Jurkat, Clone E6-1 (cell line): ENCODE results near the gene SLC4A4.

Source experiments
- DNase-seq: peaks from one replicate; pipeline ENCODE4 v3.0.0-alpha.2; 2011; ENCODE audit warnings: low read depth, low spot score
- H3K4me3 ChIP-seq: 2 replicates; pipeline ENCODE4 v1.5.1; 2011; ENCODE audit warnings: mild to moderate bottlenecking, low read length, control low read depth, moderate library complexity

Gene SLC4A4

GRCh38 chr4:71564775-71565174 lies 226.0 kb downstream of the SLC4A4 start:
- H3K4me3 ChIP-seq: no peak overlapping the region
- no peak for DNase-seq

GRCh38 chr4:71566856-71567255 lies 228.0 kb downstream of the SLC4A4 start:
- DNase-seq: no peak
- no peak overlapping the region for H3K4me3 ChIP-seq

- no peak for DNase-seq
- H3K4me3 ChIP-seq: no peak overlapping the region
These were observed 229.3 kb downstream of the SLC4A4 start for GRCh38 chr4:71568131-71568530.

- DNase-seq: no peak
These were observed 231.7 kb downstream of the SLC4A4 start for GRCh38 chr4:71570492-71570891.

GRCh38 chr4:71571346-71571745 lies 232.5 kb downstream of the SLC4A4 start:
- no peak for DNase-seq
- H3K4me3 ChIP-seq: no peak overlapping the region

More at GRCh38 chr4:71570492-71570891, 231.7 kb downstream of the SLC4A4 start:
- H3K4me3 ChIP-seq: no peak overlapping the region

- H3K4me3 ChIP-seq: no peak overlapping the region
- no peak for DNase-seq
These were observed 245.2 kb downstream of the SLC4A4 start for GRCh38 chr4:71583971-71584370.

- H3K4me3 ChIP-seq: no peak overlapping the region
- no peak for DNase-seq
These were observed 245.8 kb downstream of the SLC4A4 start for GRCh38 chr4:71584585-71584984.

- no peak overlapping the region for H3K4me3 ChIP-seq
- no peak for DNase-seq
These were observed 247.4 kb downstream of the SLC4A4 start for GRCh38 chr4:71586087-71586763.

GRCh38 chr4:71587995-71588394 lies 249.2 kb downstream of the SLC4A4 start:
- no peak for DNase-seq

GRCh38 chr4:71592793-71593192 lies 254.0 kb downstream of the SLC4A4 start:
- no peak overlapping the region for H3K4me3 ChIP-seq
- no peak for DNase-seq

More at GRCh38 chr4:71587995-71588394, 249.2 kb downstream of the SLC4A4 start:
- H3K4me3 ChIP-seq: no peak overlapping the region

- no peak overlapping the region for H3K4me3 ChIP-seq
- DNase-seq: no peak
These were observed 254.5 kb downstream of the SLC4A4 start for GRCh38 chr4:71593311-71593710.

GRCh38 chr4:71595576-71596108 lies 256.8 kb downstream of the SLC4A4 start:
- no peak overlapping the region for H3K4me3 ChIP-seq
- DNase-seq: no peak

GRCh38 chr4:71599578-71599977 lies 260.8 kb downstream of the SLC4A4 start:
- H3K4me3 ChIP-seq: no peak overlapping the region
- no peak for DNase-seq

- no peak for DNase-seq
- H3K4me3 ChIP-seq: no peak overlapping the region
These were observed 263.6 kb downstream of the SLC4A4 start for GRCh38 chr4:71602289-71602900.

GRCh38 chr4:71604785-71605184 lies 266.0 kb downstream of the SLC4A4 start:
- no peak for DNase-seq
- H3K4me3 ChIP-seq: no peak overlapping the region

- DNase-seq: no peak
- H3K4me3 ChIP-seq: no peak overlapping the region
These were observed 268.3 kb downstream of the SLC4A4 start for GRCh38 chr4:71607109-71607508.

- H3K4me3 ChIP-seq: no peak overlapping the region
- DNase-seq: no peak
These were observed 269.2 kb downstream of the SLC4A4 start for GRCh38 chr4:71607780-71608677.

- DNase-seq: no peak
- H3K4me3 ChIP-seq: no peak overlapping the region
These were observed 269.9 kb downstream of the SLC4A4 start for GRCh38 chr4:71608678-71609071.

- H3K4me3 ChIP-seq: no peak overlapping the region
- DNase-seq: no peak
These were observed 270.3 kb downstream of the SLC4A4 start for GRCh38 chr4:71609167-71609566.

GRCh38 chr4:71609651-71610050 lies 270.8 kb downstream of the SLC4A4 start:
- no peak overlapping the region for H3K4me3 ChIP-seq
- DNase-seq: no peak
